Keratinocyte (primary cell): ENCODE measurements around the gene SNX14.

Source experiments
- EZH2 ChIP-seq: IDR thresholded peaks from one replicate; pipeline ENCODE4 v1.6.1; 2012; ENCODE audit warnings: inconsistent platforms, mild to moderate bottlenecking, low read length, moderate library complexity
- TF ChIP-seq, protein P1 (sequence below), 3 experiments: IDR thresholded peaks in 1 of 3; conservative IDR thresholded peaks in 1 of 3; optimal IDR thresholded peaks in 1 of 3; 2 replicates in 2 of 3; 3 replicates in 1 of 3; pipeline versions ENCODE3 to v1.5.1; 2011; ENCODE audit warnings: low read length in 3 of 3, mild to moderate bottlenecking in 3 of 3, moderate library complexity in 2 of 3, control low read depth in 1 of 3, inconsistent platforms in 1 of 3; ENCODE audit not compliant: insufficient read depth in 2 of 3; ENCODE audit errors: extremely low read depth in 1 of 3

GRCh38 chr6:85579581-85579980 lies 14.1 kb downstream of the SNX14 start:
- TF ChIP-seq, protein P1, sequence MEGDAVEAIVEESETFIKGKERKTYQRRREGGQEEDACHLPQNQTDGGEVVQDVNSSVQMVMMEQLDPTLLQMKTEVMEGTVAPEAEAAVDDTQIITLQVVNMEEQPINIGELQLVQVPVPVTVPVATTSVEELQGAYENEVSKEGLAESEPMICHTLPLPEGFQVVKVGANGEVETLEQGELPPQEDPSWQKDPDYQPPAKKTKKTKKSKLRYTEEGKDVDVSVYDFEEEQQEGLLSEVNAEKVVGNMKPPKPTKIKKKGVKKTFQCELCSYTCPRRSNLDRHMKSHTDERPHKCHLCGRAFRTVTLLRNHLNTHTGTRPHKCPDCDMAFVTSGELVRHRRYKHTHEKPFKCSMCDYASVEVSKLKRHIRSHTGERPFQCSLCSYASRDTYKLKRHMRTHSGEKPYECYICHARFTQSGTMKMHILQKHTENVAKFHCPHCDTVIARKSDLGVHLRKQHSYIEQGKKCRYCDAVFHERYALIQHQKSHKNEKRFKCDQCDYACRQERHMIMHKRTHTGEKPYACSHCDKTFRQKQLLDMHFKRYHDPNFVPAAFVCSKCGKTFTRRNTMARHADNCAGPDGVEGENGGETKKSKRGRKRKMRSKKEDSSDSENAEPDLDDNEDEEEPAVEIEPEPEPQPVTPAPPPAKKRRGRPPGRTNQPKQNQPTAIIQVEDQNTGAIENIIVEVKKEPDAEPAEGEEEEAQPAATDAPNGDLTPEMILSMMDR (optimal IDR thresholded peaks at IDR 0.05 in 1 of 3, IDR thresholded peaks at IDR 0.05 in 1 of 3, conservative IDR thresholded peaks at IDR 0.05 in 1 of 3; ENCODE audit: extremely low read depth in 1 of 3, insufficient read depth in 2 of 3, low read length in 3 of 3): no peak
- no peak for TF ChIP-seq EZH2
